SK-N-SH (cell line): ENCODE data around the gene ATP6V1B1. TPM values are rescaled to one million over a fixed set of nuclear protein-coding genes. Genes with fewer than 3 reads are reported as not detected.

Experiments
- CTCF ChIA-PET: fragments of 300-600, 350-600 bp; formaldehyde crosslinking; extraction: SDS; loops from one replicate; lab custom pipeline; 2021; lab: Yijun Ruan, JAX
- POLR2A ChIA-PET: fragments of 350-600 bp; sonication (Branson Sonifier 250); formaldehyde crosslinking; extraction: SDS; loops from one replicate; lab custom pipeline; 2020; ENCODE audit warnings: antibody characterized with exemption, inconsistent platforms; lab: Yijun Ruan, JAX
- DNase-seq: peaks from one replicate; pipeline ENCODE4 v3.0.0; 2012
- H2AFZ ChIP-seq: fragments of 200-600 bp; sonication (generic); 2 replicates; pipeline ENCODE4 v1.8.1; 2016; ENCODE audit warnings: antibody characterized with exemption, mild to moderate bottlenecking, low read depth
- H3F3A ChIP-seq: fragments of 200-600 bp; sonication (generic); replicated peaks from 2 replicates; pipeline ENCODE3; 2016; ENCODE audit warnings: antibody characterized with exemption, mild to moderate bottlenecking; ENCODE audit not compliant: insufficient read depth
- H3K27ac ChIP-seq, 2 experiments: fragments of 200-500 bp in 1 of 2; fragments of 200-600 bp in 1 of 2; sonication (Bioruptor generic) in 1 of 2; sonication (generic), shearing (Covaris generic) in 1 of 2; 2 replicates each; pipeline versions ENCODE4 v1.5.1 to v1.6.1; 2014 to 2016; ENCODE audit warnings: low read depth in 2 of 2, inconsistent platforms in 1 of 2, low read length in 1 of 2, mild to moderate bottlenecking in 1 of 2, mixed read lengths in 1 of 2
- H3K27me3 ChIP-seq: fragments of 200-600 bp; sonication (generic), shearing (Covaris generic); 2 replicates; pipeline ENCODE4 v1.6.1; 2016; ENCODE audit warnings: mixed run types; ENCODE audit not compliant: insufficient read depth
- H3K36me3 ChIP-seq, 2 experiments: fragments of 200-500 bp in 1 of 2; fragments of 200-600 bp in 1 of 2; sonication (Bioruptor generic) in 1 of 2; sonication (generic) in 1 of 2; replicated peaks in 1 of 2; 2 replicates each; pipeline versions ENCODE3 to v1.5.1; 2014 to 2016; ENCODE audit warnings: low read length in 1 of 2, mild to moderate bottlenecking in 1 of 2; ENCODE audit not compliant: insufficient read depth in 2 of 2, control insufficient read depth in 1 of 2
- H3K4me1 ChIP-seq, 2 experiments: fragments of 200-500 bp in 1 of 2; fragments of 200-600 bp in 1 of 2; sonication (Bioruptor generic) in 1 of 2; sonication (generic), shearing (Covaris generic) in 1 of 2; 2 replicates each; pipeline versions ENCODE4 v1.5.1 to v1.6.1; 2014 to 2016; ENCODE audit warnings: low read depth in 1 of 2, low read length in 1 of 2, mixed run types in 1 of 2; ENCODE audit not compliant: insufficient read depth in 2 of 2, control insufficient read depth in 1 of 2
- H3K4me2 ChIP-seq: fragments of 200-600 bp; sonication (generic), shearing (Covaris generic); 2 replicates; pipeline ENCODE4 v1.6.1; 2017; ENCODE audit warnings: mixed run types
- H3K4me3 ChIP-seq, 2 experiments: fragments of 200-500 bp in 1 of 2; fragments of 200-600 bp in 1 of 2; sonication (Bioruptor generic) in 1 of 2; sonication (generic), shearing (Covaris generic) in 1 of 2; 2 replicates each; pipeline versions ENCODE4 v1.5.1 to v1.8.1; 2014 to 2016; ENCODE audit warnings: low read depth in 2 of 2, inconsistent platforms in 1 of 2, low read length in 1 of 2, mild to moderate bottlenecking in 1 of 2, mixed read lengths in 1 of 2, moderate library complexity in 1 of 2
- H3K79me2 ChIP-seq: fragments of 200-600 bp; sonication (generic); 2 replicates; pipeline ENCODE4 v1.8.1; 2017; ENCODE audit warnings: mild to moderate bottlenecking; ENCODE audit not compliant: insufficient read depth
- H3K9ac ChIP-seq: fragments of 200-600 bp; sonication (generic); 2 replicates; pipeline ENCODE4 v1.6.1; 2017; ENCODE audit warnings: mixed run types
- H3K9me2 ChIP-seq: fragments of 200-600 bp; sonication (generic); 2 replicates; pipeline ENCODE4 v1.6.1; 2017; ENCODE audit warnings: mixed run types
- H3K9me3 ChIP-seq: fragments of 200-600 bp; sonication (generic); 2 replicates; pipeline ENCODE4 v1.6.1; 2017; ENCODE audit warnings: mixed run types, mild to moderate bottlenecking, moderate library complexity
- H4K20me1 ChIP-seq: fragments of 200-600 bp; sonication (generic); 2 replicates; pipeline ENCODE4 v1.6.1; 2017; ENCODE audit warnings: mild to moderate bottlenecking, mixed run types; ENCODE audit not compliant: insufficient read depth
- CHD2 ChIP-seq: fragments of 150-350 bp; IDR thresholded peaks from 2 replicates; pipeline ENCODE4 v1.6.1; 2018; ENCODE audit warnings: low read length; ENCODE audit not compliant: partially characterized antibody
- EZH2phosphoT487 ChIP-seq: fragments of 200-600 bp; sonication (generic); IDR thresholded peaks from 2 replicates; pipeline ENCODE4 v1.6.1; 2017; ENCODE audit warnings: low read depth, mixed run types, mild to moderate bottlenecking, antibody characterized with exemption, moderate library complexity, borderline replicate concordance
- FOSL2 ChIP-seq: IDR thresholded peaks from 2 replicates; pipeline ENCODE4 v1.4.0; 2012; ENCODE audit warnings: low read depth, mild to moderate bottlenecking, moderate library complexity, borderline replicate concordance
- FOXJ3 ChIP-seq: sonication (generic); formaldehyde crosslinking; IDR thresholded peaks from 2 replicates; pipeline ENCODE4 v1.5.1; 2020; ENCODE audit warnings: mild to moderate bottlenecking, missing genetic modification reagents
- MAX ChIP-seq: IDR thresholded peaks from 2 replicates; pipeline ENCODE4 v1.4.0; 2012; ENCODE audit warnings: low read depth
- MXI1 ChIP-seq: IDR thresholded peaks from 2 replicates; pipeline ENCODE4 v1.6.1; 2012; ENCODE audit warnings: mild to moderate bottlenecking, low read depth, low read length, improper control_type of control experiment
- PBX3 ChIP-seq: IDR thresholded peaks from 2 replicates; pipeline ENCODE4; 2012
- RAD21 ChIP-seq: IDR thresholded peaks from 2 replicates; pipeline ENCODE4 v1.6.1; 2012; ENCODE audit warnings: mild to moderate bottlenecking, low read length
- RCOR1 ChIP-seq: fragments of 150-350 bp; IDR thresholded peaks from 2 replicates; pipeline ENCODE4 v1.6.1; 2017; ENCODE audit warnings: antibody characterized with exemption, low read length
- RFX5 ChIP-seq: IDR thresholded peaks from 2 replicates; pipeline ENCODE4 v1.6.1; 2012; ENCODE audit warnings: mild to moderate bottlenecking, improper control_type of control experiment, low read length
- RXRA ChIP-seq: IDR thresholded peaks from 2 replicates; pipeline ENCODE4 v1.4.0; 2012; ENCODE audit warnings: low read depth, mild to moderate bottlenecking, borderline replicate concordance
- SMC3 ChIP-seq: IDR thresholded peaks from 2 replicates; pipeline ENCODE4 v1.6.1; 2012; ENCODE audit warnings: low read depth, low read length, improper control_type of control experiment
- TEAD4 ChIP-seq: IDR thresholded peaks from 2 replicates; pipeline ENCODE4 v1.4.0; 2012; ENCODE audit warnings: mild to moderate bottlenecking, borderline replicate concordance; ENCODE audit not compliant: insufficient read depth
- USF2 ChIP-seq: fragments of 150-350 bp; IDR thresholded peaks from 2 replicates; pipeline ENCODE4 v1.6.1; 2017; ENCODE audit warnings: antibody characterized with exemption, low read length, low read depth, borderline replicate concordance
- YY1 ChIP-seq: IDR thresholded peaks from 2 replicates; pipeline ENCODE4 v1.4.0; 2012; ENCODE audit warnings: low read depth, mild to moderate bottlenecking
- ZBTB33 ChIP-seq: IDR thresholded peaks from 2 replicates; pipeline ENCODE4 v1.4.0; 2012; ENCODE audit warnings: low read depth, borderline replicate concordance
- WGBS: methylation state at CpG from one replicate; pipeline ENCODE4 v1.1.6; 2017; ENCODE audit warnings: low lambda C conversion rate; 5-methylcytosine and 5-hydroxymethylcytosine counted together
- polyA plus RNA-seq, 3 experiments: library from polyadenylated mRNA; depleted of rRNA; stranded (reverse); fragments of >200 nt; gene quantifications; 2 replicates each; pipeline ENCODE4 v1.2.3, GENCODE V29; 2012

ATP6V1B1 gene
- polyA plus RNA-seq, 1 of the 3 experiments (the other 2 are of a cell fraction), result 4.9 TPM

GRCh38 chr2:70898363-70899240, 37.1 kb upstream of the ATP6V1B1 start:
- H4K20me1 ChIP-seq, result no peaks in the 10 kb centered on the region; the same call in 1 of the 2 replicates
- H3K27me3 ChIP-seq, result no peaks in the 10 kb centered on the region
- no peak overlapping the region; a peak in 1 of 4 replicates for H3K4me3 ChIP-seq
- CTCF ChIA-PET, result interaction anchor here (1.5 kb wide), 1 partner anchor 27 kb away, joined by 7 read pairs; no protein-coding TSS in a partner anchor
- POLR2A ChIA-PET, result no interaction called here
- WGBS, result 89% methylated on average over 16 of the region's 16 CpGs
- H3K27ac ChIP-seq, result no peak overlapping the region
- no peaks in the 10 kb centered on the region for H3K36me3 ChIP-seq
- no peaks in the 10 kb centered on the region for H3K9me3 ChIP-seq
- no peak overlapping the region for H3K9ac ChIP-seq
- TF ChIP-seq MAX, result no peak
- no peak for TF ChIP-seq YY1
- TF ChIP-seq RFX5, result no peak
- no peak for TF ChIP-seq MXI1
- no peak for TF ChIP-seq SMC3
- no peak for TF ChIP-seq RXRA
- TF ChIP-seq FOSL2, result no peak
- no peak for TF ChIP-seq ZBTB33
- no peak for TF ChIP-seq FOXJ3 (CRISPR knock-in tag)
- TF ChIP-seq CHD2, result no peak
- TF ChIP-seq RCOR1, result no peak
- TF ChIP-seq EZH2phosphoT487, result no peak
- no peak for TF ChIP-seq TEAD4
- no peak for TF ChIP-seq RAD21
- TF ChIP-seq PBX3, result no peak
- TF ChIP-seq USF2, result no peak
- H3K4me2 ChIP-seq, result no peak overlapping the region
- H3K9me2 ChIP-seq, result no peaks in the 10 kb centered on the region
- H2AFZ ChIP-seq, result no peak overlapping the region
- peaks cover 3% of the 10 kb centered on the region for H3F3A ChIP-seq
- DNase-seq, result no peak
- peaks cover 0 to 16% of the 10 kb centered on the region in 2 experiments; a peak in 2 of 4 replicates for H3K4me1 ChIP-seq
- H3K79me2 ChIP-seq, result peaks cover 16% of the 10 kb centered on the region
